Kidney glomerular epithelial cell (primary cell): ENCODE results near the gene PDLIM5.
"Not testable (repeated sequence)": the region's sequence is repeated elsewhere in the genome, so short reads cannot be mapped to it uniquely, and the experiment has no call there.

Experiments
- DNase-seq: peaks from one replicate; lab custom pipeline; 2025; lab: John Stamatoyannopoulos, UW

PDLIM5 gene

GRCh38 chr4:94530073-94530472, 78.3 kb downstream of the PDLIM5 start:
- DNase-seq = no peak

DNA sequence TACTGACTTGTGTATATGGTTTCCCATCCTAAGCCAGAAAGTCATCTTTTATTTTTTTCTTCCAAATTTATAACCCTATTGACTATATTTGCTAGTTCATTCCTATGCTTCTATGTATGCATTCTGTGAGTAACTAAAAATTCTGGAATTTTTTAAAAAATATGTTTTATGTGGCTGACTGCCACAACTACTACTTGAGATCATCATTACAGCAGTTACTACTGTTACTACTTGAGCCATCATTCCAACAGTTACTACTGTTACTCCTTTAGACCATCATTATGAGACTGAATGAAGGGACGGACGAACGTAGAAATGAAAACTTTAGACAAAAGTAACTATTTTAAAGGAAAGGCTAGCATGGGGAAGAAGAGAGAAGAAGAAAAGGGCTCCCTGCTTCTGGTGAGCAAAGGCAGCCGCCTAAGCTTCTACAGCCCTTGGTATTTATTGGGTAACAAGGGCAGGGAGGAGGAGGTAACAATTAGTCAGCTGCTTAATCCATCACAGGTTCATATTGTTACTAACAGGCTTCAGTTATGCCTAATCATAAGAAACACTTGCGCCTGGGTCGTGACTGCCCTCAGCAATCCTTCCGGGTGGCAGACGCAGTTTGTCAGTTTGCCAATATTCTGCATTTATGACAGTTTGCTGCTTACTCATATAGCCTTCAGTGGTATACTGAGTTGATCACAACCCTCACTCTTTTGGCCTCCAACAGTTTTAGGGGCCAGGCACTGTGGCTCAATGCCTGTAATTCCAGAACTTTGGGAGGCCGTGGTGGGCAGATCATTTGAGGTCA, 80.4 kb downstream of the PDLIM5 start:
- DNase-seq = no peak

- DNase-seq = no peak
These were observed 81.9 kb downstream of the PDLIM5 start for GRCh38 chr4:94533405-94534223.

GRCh38 chr4:94534401-94535312, 82.9 kb downstream of the PDLIM5 start:
- DNase-seq = no peak

GRCh38 chr4:94536049-94536448, 84.3 kb downstream of the PDLIM5 start:
- no peak for DNase-seq

GRCh38 chr4:94536649-94537469, 85.1 kb downstream of the PDLIM5 start:
- no peak for DNase-seq

- no peak for DNase-seq
These were observed 86.3 kb downstream of the PDLIM5 start for GRCh38 chr4:94537921-94538628.

DNA sequence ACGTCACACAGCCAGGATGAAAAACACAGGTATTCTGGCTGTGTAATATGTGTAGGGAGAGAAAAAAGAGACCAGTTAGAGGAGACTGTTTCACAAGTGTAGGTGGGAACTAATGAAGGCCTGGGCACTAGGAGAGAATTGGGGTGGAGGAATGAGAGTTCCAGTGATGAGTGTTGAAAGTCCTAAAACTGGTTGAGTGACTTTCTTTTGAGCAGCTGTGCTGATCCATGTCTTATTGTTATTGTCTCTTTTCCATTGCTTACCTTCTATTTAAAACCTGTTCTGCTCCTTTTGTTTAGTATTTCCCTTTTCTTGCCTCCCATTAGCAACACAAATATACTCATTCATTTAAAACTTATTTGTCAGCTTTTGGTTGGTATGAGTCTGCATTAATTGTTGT, 88.7 kb downstream of the PDLIM5 start:
- no peak for DNase-seq

DNA sequence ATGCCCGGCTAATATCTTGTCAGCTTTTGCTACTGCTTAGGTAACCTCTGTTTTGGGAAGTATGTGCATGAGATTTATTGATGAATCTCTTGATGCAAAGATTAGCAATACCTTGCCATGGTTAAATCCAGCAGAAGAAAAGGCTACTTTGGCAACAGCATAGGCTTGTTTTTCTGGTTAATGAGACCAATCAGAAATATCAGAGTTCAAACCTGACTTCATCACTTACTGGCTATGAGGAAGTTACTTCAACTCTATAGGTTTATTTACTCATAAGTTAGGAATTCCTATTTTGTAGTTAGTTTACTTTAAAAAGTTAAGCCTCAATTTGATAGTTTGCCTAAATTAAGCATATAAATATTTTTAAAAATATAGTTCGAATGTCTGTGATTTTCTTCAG, 93.1 kb downstream of the PDLIM5 start:
- no peak for DNase-seq

DNA sequence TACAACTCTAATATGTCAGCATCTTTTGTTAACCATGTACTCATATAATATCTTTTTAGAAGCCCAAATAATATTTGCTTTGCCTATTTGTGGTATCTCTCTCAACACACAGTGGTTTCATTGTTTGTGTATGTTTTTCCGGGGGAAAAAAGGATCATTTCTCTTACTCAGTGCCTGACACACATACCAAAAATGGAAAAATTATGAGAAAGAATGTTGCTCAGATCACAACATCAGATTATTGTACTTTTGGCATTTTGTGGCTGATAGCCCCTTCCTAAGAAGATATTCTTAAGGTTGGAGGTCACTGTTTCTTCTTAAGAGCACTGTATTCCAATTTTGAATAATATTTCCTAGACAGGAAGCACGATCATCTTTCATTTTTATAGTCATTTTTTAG, 93.6 kb downstream of the PDLIM5 start:
- DNase-seq = no peak

DNA sequence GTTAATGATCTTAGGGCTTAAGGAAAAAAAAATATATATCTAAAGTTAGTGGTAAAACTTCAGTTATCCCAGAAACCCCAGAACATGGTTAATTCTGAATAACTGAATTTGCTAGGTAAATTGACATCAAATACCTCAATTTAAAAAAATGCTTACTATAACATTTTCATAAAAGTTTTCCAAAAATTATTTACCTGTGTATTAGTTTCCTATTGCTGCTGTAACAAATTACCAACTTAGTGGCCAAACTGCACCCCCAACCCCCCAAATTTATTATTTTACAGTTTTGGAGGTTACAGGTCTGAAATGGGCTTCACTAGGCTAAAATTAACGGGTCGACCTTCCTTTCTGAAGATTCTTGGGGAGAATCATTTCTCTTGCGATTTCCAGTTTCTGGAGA, 95.2 kb downstream of the PDLIM5 start:
- DNase-seq = no peak

DNA sequence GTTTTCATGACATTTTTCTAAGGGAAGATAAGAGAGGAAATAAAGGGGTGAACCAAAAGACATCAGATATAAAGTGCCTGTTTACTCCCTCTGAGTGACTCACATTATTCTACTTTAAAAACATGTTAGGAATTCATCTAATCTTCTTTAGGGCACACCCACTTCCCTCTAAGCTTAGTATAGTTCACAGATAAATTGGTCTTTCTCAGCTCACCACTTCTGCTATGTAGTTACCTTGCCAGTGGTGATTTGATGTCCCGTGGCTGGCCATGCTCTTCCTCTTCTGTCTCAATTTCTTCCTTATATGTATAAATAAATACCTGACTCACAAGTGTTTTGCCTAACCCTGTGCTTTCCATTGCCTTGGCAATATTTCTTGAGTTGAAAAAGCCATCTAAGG, 96.8 kb downstream of the PDLIM5 start:
- DNase-seq = peak; percentile 91

DNA sequence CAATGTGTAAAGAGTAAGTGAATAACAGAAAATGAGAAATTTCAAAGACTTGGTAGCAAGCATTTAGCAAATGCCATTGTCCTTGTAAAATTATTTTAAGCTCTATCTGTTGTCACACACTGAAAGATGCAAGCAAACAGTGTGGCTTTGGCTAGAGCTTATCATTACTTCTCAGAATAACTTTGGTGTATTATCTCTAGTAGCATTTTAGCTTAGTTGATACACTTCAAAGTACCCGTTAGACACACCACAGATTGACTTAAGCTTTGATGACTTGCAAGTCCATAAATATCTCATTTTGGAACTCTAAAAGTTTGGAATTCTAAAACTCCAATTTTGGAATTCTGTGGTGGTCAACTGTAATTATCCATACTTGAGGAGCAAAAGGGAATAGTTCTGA, 98.6 kb downstream of the PDLIM5 start:
- no peak for DNase-seq

GRCh38 chr4:94550851-94551250, 99.1 kb downstream of the PDLIM5 start:
- no peak for DNase-seq

- DNase-seq = peak; percentile 46
These were observed 100.2 kb downstream of the PDLIM5 start for GRCh38 chr4:94551643-94552564.

DNA sequence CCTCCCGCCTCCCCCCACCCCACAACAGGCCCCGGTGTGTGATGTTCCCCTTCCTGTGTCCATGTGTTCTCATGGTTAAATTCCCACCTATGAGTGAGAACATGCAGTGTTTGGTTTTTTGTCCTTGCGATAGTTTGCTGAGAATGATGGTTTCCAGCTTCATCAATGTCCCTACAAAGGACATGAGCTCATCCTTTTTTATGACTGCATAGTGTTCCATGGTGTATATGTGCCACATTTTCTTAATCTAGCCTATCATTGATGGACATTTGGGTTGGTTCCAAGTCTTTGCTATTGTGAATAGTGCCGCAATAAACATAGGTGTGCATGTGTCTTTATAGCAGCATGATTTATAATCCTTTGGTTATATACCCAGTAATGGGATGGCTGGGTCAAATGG, 104.3 kb downstream of the PDLIM5 start:
- not testable (repeated sequence) for DNase-seq

DNA sequence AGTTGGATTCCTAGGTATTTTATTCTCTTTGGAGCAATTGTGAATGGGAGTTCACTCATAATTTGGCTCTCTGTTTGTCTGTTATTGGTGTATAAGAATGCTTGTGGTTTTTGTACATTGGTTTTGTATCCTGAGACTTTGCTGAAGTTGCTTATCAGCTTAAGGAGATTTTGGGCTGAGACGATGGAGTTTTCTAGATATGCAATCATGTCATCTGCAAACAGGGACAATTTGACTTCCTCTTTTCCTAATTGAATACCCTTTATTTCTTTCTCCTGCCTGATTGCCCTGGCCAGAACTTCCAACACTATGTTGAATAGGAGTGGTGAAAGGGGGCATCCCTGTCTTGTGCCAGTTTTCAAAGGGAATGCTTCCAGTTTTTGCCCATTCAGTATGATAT, 105.9 kb downstream of the PDLIM5 start:
- DNase-seq = not testable (repeated sequence)

DNA sequence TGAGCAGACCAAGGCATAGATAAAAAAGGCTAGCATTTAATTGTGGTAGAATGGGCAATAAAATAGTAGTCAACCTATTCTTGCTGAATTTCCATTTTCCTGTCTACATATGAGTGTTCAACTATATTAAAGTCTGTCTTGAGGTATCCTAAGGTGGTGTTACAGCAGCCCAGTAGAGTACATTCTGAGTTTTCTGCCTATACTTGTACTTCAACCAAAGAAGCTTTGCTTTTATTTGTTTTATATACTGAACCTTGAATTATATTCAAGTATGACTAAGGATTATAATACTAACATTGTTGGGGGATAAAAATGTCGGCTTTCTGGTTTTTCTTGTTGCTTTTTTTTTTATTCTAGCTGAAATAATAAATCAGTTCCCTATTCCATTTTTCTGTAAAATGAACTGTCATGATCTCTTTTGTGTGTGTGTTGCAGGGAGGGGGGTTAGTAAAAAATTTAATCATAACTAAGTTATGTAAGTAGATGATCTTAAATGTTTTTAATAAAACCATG, 106.7 kb downstream of the PDLIM5 start:
- no peak for DNase-seq

DNA sequence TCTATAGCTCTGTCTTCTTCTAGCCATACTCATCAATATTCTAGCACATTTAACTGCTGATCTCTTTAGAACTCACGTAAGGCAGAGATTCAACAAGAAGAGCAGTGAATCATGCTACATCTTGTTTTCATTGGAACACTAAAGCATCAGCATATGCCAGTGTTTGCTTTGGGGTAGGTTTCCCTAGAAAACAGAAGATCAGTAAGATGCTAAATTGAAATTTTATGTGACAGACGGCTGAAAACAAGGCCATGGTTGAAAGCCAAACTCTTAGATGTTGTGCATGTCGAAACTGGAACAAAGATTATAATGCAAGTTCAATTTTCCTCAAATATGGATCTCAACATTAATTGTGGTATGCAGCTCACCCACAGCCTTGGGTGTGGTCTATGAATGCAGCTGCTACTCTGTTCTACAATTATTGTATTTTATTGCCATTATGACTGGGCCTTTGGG, 107.6 kb downstream of the PDLIM5 start:
- DNase-seq = no peak
